Thyroid gland (tissue), 4 donors: ENCODE measurements around the gene TEX28.

ENCODE experiments used
- CTCF ChIP-seq, 6 experiments: fragments of 200-600 bp in 3 of 6; fragments of 450-650 bp in 3 of 6; sonication (generic) in 3 of 6; IDR thresholded peaks; one replicate each; pipeline ENCODE4 v1.5.1; 2016 to 2019; ENCODE audit warnings: antibody characterized with exemption in 6 of 6, mild to moderate bottlenecking in 2 of 6, inconsistent platforms in 1 of 6, moderate library complexity in 1 of 6
- POLR2A ChIP-seq, 2 donors: fragments of 450-650 bp; IDR thresholded peaks; one replicate each; pipeline ENCODE4 v1.6.1; 2017; ENCODE audit warnings: antibody characterized with exemption in 2 of 2, mild to moderate bottlenecking in 2 of 2, moderate library complexity in 1 of 2

- no peak for TF ChIP-seq CTCF (IDR thresholded peaks at IDR 0.05)
- TF ChIP-seq POLR2A (IDR thresholded peaks at IDR 0.05): no peak
Observed at GRCh38 chrX:154312116-154312515, 17.2 kb upstream of the TEX28 start.
